Measurements from ENCODE around the gene TRIM31.

TRIM31 gene

GRCh38 chr6:30075094-30075789 lies 37.6 kb downstream of the TRIM31 start, which contains the start of gene RNF39:
RNF39 (minus strand) TSS chr6:30075769; CDS start chr6:30075585, 184 bp downstream.
- DNase-seq, result no peak

- no peak for DNase-seq
Measured at GRCh38 chr6:30074331-30075093, 38.4 kb downstream of the TRIM31 start.

GRCh38 chr6:30073489-30074235 lies 39.2 kb downstream of the TRIM31 start:
- DNase-seq, result no peak

- no peak for DNase-seq
Measured at GRCh38 chr6:30071858-30072257, 41.0 kb downstream of the TRIM31 start.

GRCh38 chr6:30071081-30071818 lies 41.6 kb downstream of the TRIM31 start:
- DNase-seq, result no peak

GRCh38 chr6:30067460-30068139 lies 45.3 kb downstream of the TRIM31 start:
- DNase-seq, result no peak

GRCh38 chr6:30066577-30067459 lies 46.1 kb downstream of the TRIM31 start, which contains the start of gene PPP1R11:
PPP1R11 (plus strand) TSS chr6:30067198; CDS start chr6:30067411, 213 bp downstream.
- peak; percentile 98 to 99 for DNase-seq

GRCh38 chr6:30066082-30066481 lies 46.8 kb downstream of the TRIM31 start:
- DNase-seq, result no peak

GRCh38 chr6:30063315-30063714 lies 49.6 kb downstream of the TRIM31 start:
- DNase-seq, result no peak

GRCh38 chr6:30062471-30063178 lies 50.3 kb downstream of the TRIM31 start:
- DNase-seq, result no peak

GRCh38 chr6:30061858-30062458 lies 50.9 kb downstream of the TRIM31 start:
- no peak for DNase-seq

- peak; percentile 89 to 98 for DNase-seq
Measured at GRCh38 chr6:30061092-30061857, 51.6 kb downstream of the TRIM31 start, which contains the start of gene POLR1H. POLR1H (plus strand) TSS chr6:30061265; CDS start chr6:30061525, 260 bp downstream.

- DNase-seq, result no peak
Measured at GRCh38 chr6:30060606-30061091, 52.2 kb downstream of the TRIM31 start.

- no peak for DNase-seq
Measured at GRCh38 chr6:30055513-30055912, 57.4 kb downstream of the TRIM31 start.

GRCh38 chr6:30053682-30054081 lies 59.2 kb downstream of the TRIM31 start:
- DNase-seq, result no peak
